B cell (primary cell): ENCODE results near the gene PRIM2. TPM values are rescaled to one million over a fixed set of nuclear protein-coding genes. Genes with fewer than 3 reads are reported as not detected.
"Not testable (repeated sequence)": the region's sequence is repeated elsewhere in the genome, so short reads cannot be mapped to it uniquely, and the experiment has no call there.

Source experiments
- ATAC-seq: fragments of 200-7000 bp; cut with Tn5 transposase; one replicate; pipeline ENCODE4 v1.10.0; 2021; ENCODE audit warnings: low read depth, mild to moderate bottlenecking, moderate number of reproducible peaks, moderate library complexity
- CTCF ChIA-PET: fragments of 350-600 bp; sonication (Branson Sonifier 250); formaldehyde crosslinking; loops from one replicate; lab custom pipeline; 2021; ENCODE audit warnings: antibody characterized with exemption, inconsistent platforms; lab: Charles Lee
- POLR2A ChIA-PET: fragments of 350-600 bp; sonication (Branson Sonifier 250); formaldehyde crosslinking; loops from one replicate; lab custom pipeline; 2021; ENCODE audit warnings: antibody characterized with exemption; lab: Charles Lee
- DNase-seq: peaks from one replicate; pipeline ENCODE4 v3.0.0; 2013
- H2AFZ ChIP-seq: 2 replicates; pipeline ENCODE4 v1.6.1; 2012; ENCODE audit warnings: mild to moderate bottlenecking, low read depth, low read length; ENCODE audit not compliant: insufficient read depth, poor library complexity, severe bottlenecking
- H3K27ac ChIP-seq, 2 donors: 1 replicate in 1 of 2; 2 replicates in 1 of 2; pipeline ENCODE4 v1.5.1; 2012 to 2013; ENCODE audit warnings: low read length in 2 of 2, mild to moderate bottlenecking in 2 of 2, moderate library complexity in 1 of 2
- H3K27me3 ChIP-seq, 4 experiments: fragments of 200-600 bp in 1 of 4; sonication (generic) in 1 of 4; replicated peaks in 1 of 4; 1 replicate in 2 of 4; 2 replicates in 2 of 4; pipeline versions ENCODE4 v1.6.1 to v1.7.0; 2013 to 2016; ENCODE audit warnings: low read length in 3 of 4, mild to moderate bottlenecking in 2 of 4, mixed read lengths in 1 of 4, moderate library complexity in 1 of 4; ENCODE audit not compliant: insufficient read depth in 4 of 4, control insufficient read depth in 3 of 4; ENCODE audit errors: control extremely low read depth in 1 of 4
- H3K36me3 ChIP-seq, 2 experiments: replicated peaks in 1 of 2; 1 replicate in 1 of 2; 2 replicates in 1 of 2; pipeline versions ENCODE4 v1.6.1 to v1.7.1; 2013; ENCODE audit warnings: low read length in 1 of 2; ENCODE audit not compliant: insufficient read depth in 2 of 2, control insufficient read depth in 1 of 2; ENCODE audit errors: control extremely low read depth in 1 of 2, extremely low read depth in 1 of 2
- H3K4me1 ChIP-seq, 2 donors: fragments of 200-600 bp in 1 of 2; sonication (generic) in 1 of 2; 1 replicate in 1 of 2; 2 replicates in 1 of 2; pipeline versions ENCODE4 v1.5.1 to v1.6.1; 2013 to 2017; ENCODE audit warnings: low read length in 2 of 2; ENCODE audit not compliant: control insufficient read depth in 2 of 2, insufficient read depth in 2 of 2
- H3K4me2 ChIP-seq: replicated peaks from 2 replicates; pipeline ENCODE3; 2012; ENCODE audit warnings: mild to moderate bottlenecking, low read depth, low read length; ENCODE audit not compliant: poor library complexity, severe bottlenecking
- H3K4me3 ChIP-seq, 5 experiments: fragments of 200-600 bp in 1 of 5; sonication (generic) in 1 of 5; 1 replicate in 3 of 5; 2 replicates in 2 of 5; pipeline versions ENCODE4 v1.5.1 to v1.7.0; 2011 to 2016; ENCODE audit warnings: low read length in 4 of 5, mild to moderate bottlenecking in 4 of 5, low read depth in 2 of 5, control low read depth in 1 of 5, moderate library complexity in 1 of 5; ENCODE audit not compliant: insufficient read depth in 1 of 5; ENCODE audit errors: control extremely low read depth in 1 of 5, extremely low read depth in 1 of 5
- H3K79me2 ChIP-seq: fragments of 200-600 bp; sonication (generic); one replicate; pipeline ENCODE4 v1.6.0; 2016; ENCODE audit warnings: low read length; ENCODE audit not compliant: control insufficient read depth, insufficient read depth
- H3K9ac ChIP-seq: fragments of 200-600 bp; sonication (generic); 2 replicates; pipeline ENCODE4 v1.6.1; 2017; ENCODE audit warnings: mild to moderate bottlenecking, low read length, moderate library complexity
- H3K9me3 ChIP-seq, 3 donors: one replicate each; pipeline versions ENCODE4 v1.6.1 to v1.7.1; 2013; ENCODE audit warnings: low read length in 2 of 3; ENCODE audit not compliant: control insufficient read depth in 2 of 3, insufficient read depth in 1 of 3; ENCODE audit errors: control extremely low read depth in 1 of 3
- H4K20me1 ChIP-seq: 2 replicates; pipeline ENCODE4 v1.6.0; 2012; ENCODE audit warnings: mild to moderate bottlenecking, low read length; ENCODE audit not compliant: insufficient read depth, control insufficient read depth, poor library complexity, severe bottlenecking
- H3K27ac Mint-ChIP-seq: one replicate; pipeline ENCODE4 v1.8.0; 2021; ENCODE audit warnings: mixed read lengths
- H3K27me3 Mint-ChIP-seq: one replicate; pipeline ENCODE4 v1.8.0; 2021; ENCODE audit warnings: mixed read lengths
- H3K4me1 Mint-ChIP-seq: one replicate; pipeline ENCODE4 v1.8.0; 2021; ENCODE audit warnings: mixed read lengths
- H3K4me3 Mint-ChIP-seq: one replicate; pipeline ENCODE4 v1.8.0; 2021; ENCODE audit warnings: mixed read lengths
- H3K9me3 Mint-ChIP-seq: one replicate; pipeline ENCODE4 v1.8.0; 2022; ENCODE audit warnings: mixed read lengths; ENCODE audit not compliant: insufficient read depth
- EZH2 ChIP-seq: IDR thresholded peaks from 2 replicates; pipeline ENCODE4 v1.6.1; 2012; ENCODE audit warnings: borderline replicate concordance, low read depth, mild to moderate bottlenecking, moderate library complexity, low read length; ENCODE audit not compliant: insufficient read depth, poor library complexity, severe bottlenecking
- WGBS: methylation state at CpG from one replicate; pipeline ENCODE4 v1.1.5; 2013; ENCODE audit warnings: missing lambda C conversion rate; ENCODE audit not compliant: insufficient coverage; 5-methylcytosine and 5-hydroxymethylcytosine counted together
- intact Hi-C: fragments of 100-400 bp; cut with micrococcal nuclease; formaldehyde crosslinking; loops from one replicate; pipeline ENCODE4 v1.10.0; 2022
- polyA plus RNA-seq: library from polyadenylated mRNA; depleted of rRNA; stranded (reverse); fragments of >200 nt; gene quantifications from 2 replicates; pipeline ENCODE4 v1.2.3, GENCODE V29; 2012
- total RNA-seq, 2 donors: library from RNA; stranded (reverse); fragments of 120-200 nt in 1 of 2; gene quantifications; 1 replicate in 1 of 2; 2 replicates in 1 of 2; pipeline versions ENCODE4 v1.2.3 to v1.2.4, GENCODE V29; 2013 to 2022
- TF ChIP-seq, protein P1 (sequence below): fragments of 200-600 bp; IDR thresholded peaks from one replicate; pipeline ENCODE4 v1.8.0; 2022; ENCODE audit warnings: antibody characterized with exemption, mild to moderate bottlenecking

Gene PRIM2
- total and polyA plus RNA-seq, 2 donors (not counting 1 experiment from before 2014, with no cell fraction given), result 5.2 to 21.0 TPM

- POLR2A ChIA-PET, result no interaction called here
- Histone ChIP-seq H4K20me1 (no peaks in the 10 kb centered on the region), H3K27me3 (no peaks in the 10 kb centered on the region), H3K36me3 (no peaks in the 10 kb centered on the region), H3K9me3 (no peaks in the 10 kb centered on the region), H3K4me2 (peak overlapping the region; percentile 2), H3K79me2 (no peaks in the 10 kb centered on the region), H3K27ac (no peak overlapping the region), H2AFZ (no peak overlapping the region), H3K4me3 (no peak overlapping the region), H3K9ac (no peak overlapping the region), H3K4me1 (peaks cover 14% of the 10 kb centered on the region in 2 donors)
- intact Hi-C loops, result no loop called here
- Mint-ChIP-seq H3K4me1 (peaks cover 30% of the 10 kb centered on the region), H3K4me3 (peak overlapping the region; percentile 13), H3K27me3 (no peaks in the 10 kb centered on the region), H3K9me3 (peaks cover 1% of the 10 kb centered on the region), H3K27ac (no peak overlapping the region)
- TF ChIP-seq, protein P1, sequence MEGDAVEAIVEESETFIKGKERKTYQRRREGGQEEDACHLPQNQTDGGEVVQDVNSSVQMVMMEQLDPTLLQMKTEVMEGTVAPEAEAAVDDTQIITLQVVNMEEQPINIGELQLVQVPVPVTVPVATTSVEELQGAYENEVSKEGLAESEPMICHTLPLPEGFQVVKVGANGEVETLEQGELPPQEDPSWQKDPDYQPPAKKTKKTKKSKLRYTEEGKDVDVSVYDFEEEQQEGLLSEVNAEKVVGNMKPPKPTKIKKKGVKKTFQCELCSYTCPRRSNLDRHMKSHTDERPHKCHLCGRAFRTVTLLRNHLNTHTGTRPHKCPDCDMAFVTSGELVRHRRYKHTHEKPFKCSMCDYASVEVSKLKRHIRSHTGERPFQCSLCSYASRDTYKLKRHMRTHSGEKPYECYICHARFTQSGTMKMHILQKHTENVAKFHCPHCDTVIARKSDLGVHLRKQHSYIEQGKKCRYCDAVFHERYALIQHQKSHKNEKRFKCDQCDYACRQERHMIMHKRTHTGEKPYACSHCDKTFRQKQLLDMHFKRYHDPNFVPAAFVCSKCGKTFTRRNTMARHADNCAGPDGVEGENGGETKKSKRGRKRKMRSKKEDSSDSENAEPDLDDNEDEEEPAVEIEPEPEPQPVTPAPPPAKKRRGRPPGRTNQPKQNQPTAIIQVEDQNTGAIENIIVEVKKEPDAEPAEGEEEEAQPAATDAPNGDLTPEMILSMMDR, result no peak
- TF ChIP-seq EZH2, result no peak
- CTCF ChIA-PET, result no interaction called here
- ATAC-seq (no peak), DNase-seq (no peak)
Observed at GRCh38 chr6:57421503-57421902, 104.1 kb downstream of the PRIM2 start.

- intact Hi-C loops, result no loop called here
- ATAC-seq (no peak), DNase-seq (no peak)
- H3K36me3 ChIP-seq, result no peaks in the 10 kb centered on the region
- H3K9ac ChIP-seq, result no peak overlapping the region
- H3K79me2 ChIP-seq, result no peaks in the 10 kb centered on the region
- no peak overlapping the region for H3K4me3 ChIP-seq
- no peaks in the 10 kb centered on the region for H3K27me3 ChIP-seq
- TF ChIP-seq, protein P1, result no peak
- TF ChIP-seq EZH2, result no peak
- Mint-ChIP-seq H3K4me1 (peaks cover 30% of the 10 kb centered on the region), H3K9me3 (no peaks in the 10 kb centered on the region), H3K27me3 (no peaks in the 10 kb centered on the region), H3K27ac (no peak overlapping the region), H3K4me3 (no peak overlapping the region)
- POLR2A ChIA-PET, result no interaction called here
- no peak overlapping the region for H3K27ac ChIP-seq
- H3K9me3 ChIP-seq, result no peaks in the 10 kb centered on the region
- H4K20me1 ChIP-seq, result no peaks in the 10 kb centered on the region
- 100% methylated on average over 2 of the region's 5 CpGs for WGBS
- H3K4me1 ChIP-seq, result peaks cover 14% of the 10 kb centered on the region in 2 donors
- H2AFZ ChIP-seq, result no peak overlapping the region
- H3K4me2 ChIP-seq, result no peak overlapping the region
- CTCF ChIA-PET, result no interaction called here
Observed at GRCh38 chr6:57423468-57423867, 106.0 kb downstream of the PRIM2 start.

DNA sequence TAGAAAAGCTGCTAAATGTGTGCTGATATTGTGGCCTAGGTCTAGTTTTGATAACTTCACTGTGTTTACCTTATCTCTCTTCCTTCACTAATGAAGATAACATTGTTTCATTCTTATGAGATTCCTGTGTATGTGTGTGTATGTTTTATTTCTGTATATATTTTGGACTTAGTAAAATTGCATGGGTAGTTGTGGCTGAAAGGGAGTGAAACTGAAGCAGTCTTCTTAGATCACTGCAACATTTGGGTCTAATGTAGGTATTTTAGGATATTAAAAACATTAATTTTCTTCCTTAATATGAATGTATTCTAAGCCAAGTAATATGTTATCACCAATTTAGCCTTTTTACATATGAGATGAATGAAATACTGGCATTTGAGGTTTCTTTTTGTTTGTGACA, 114.3 kb downstream of the PRIM2 start:
- CTCF ChIA-PET, H3K4me3 ChIP-seq, H4K20me1 ChIP-seq, H3K27me3 Mint-ChIP-seq, H3K9me3 ChIP-seq, H3K27me3 ChIP-seq, H3K9ac ChIP-seq, H2AFZ ChIP-seq, POLR2A ChIA-PET, H3K4me3 Mint-ChIP-seq, H3K79me2 ChIP-seq, DNase-seq, H3K4me2 ChIP-seq, H3K36me3 ChIP-seq, H3K9me3 Mint-ChIP-seq, ATAC-seq, intact Hi-C loops: not testable (repeated sequence)
- peaks cover 27 to 38% of the 10 kb centered on the region in 2 donors for H3K4me1 ChIP-seq
- Mint-ChIP-seq H3K4me1 (peaks cover 56% of the 10 kb centered on the region), H3K27ac (peak overlapping the region; percentile 67)
- peak overlapping the region in 1 of 2 donors; percentile 41 for H3K27ac ChIP-seq
